Measurements from ENCODE around the gene GFI1B.
"Not testable (repeated sequence)": the region's sequence is repeated elsewhere in the genome, so short reads cannot be mapped to it uniquely, and the experiment has no call there.

Gene GFI1B

DNA sequence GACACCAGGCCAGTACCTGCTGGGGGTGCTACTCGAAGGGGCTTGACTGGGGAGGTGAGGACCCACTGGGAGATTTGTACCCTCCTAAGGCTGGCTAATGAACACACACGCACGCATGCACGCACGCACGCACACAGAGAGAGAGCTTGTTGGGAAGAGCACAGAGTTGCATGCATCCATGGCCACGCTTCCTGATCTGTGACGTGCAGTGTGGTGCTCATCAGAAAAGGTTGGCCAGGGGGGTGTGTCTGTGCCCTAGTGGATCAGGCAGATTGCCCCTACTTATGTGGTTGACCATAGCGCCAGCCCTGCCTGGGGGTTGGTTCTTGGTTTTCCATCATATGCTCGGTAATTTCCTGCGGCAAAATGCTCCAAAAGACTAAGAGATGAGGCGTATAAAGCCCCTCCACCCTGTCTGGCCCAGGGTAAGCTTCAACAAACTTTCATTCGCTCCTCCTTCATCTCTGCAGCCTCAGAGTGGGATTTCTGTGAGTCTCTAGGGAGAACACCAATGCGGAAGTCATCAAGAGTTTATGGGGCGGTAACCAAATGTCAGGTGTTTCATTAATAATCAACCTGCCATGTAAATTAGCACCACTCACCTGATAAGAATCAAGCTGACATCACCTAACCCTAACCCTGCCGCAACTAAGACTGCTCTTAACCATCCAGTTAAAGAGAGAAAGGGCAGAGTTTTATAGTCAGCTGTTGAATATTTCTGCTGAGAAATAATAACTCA is 8.0 kb upstream of the GFI1B start:
- DNase-seq, result no peak

DNA sequence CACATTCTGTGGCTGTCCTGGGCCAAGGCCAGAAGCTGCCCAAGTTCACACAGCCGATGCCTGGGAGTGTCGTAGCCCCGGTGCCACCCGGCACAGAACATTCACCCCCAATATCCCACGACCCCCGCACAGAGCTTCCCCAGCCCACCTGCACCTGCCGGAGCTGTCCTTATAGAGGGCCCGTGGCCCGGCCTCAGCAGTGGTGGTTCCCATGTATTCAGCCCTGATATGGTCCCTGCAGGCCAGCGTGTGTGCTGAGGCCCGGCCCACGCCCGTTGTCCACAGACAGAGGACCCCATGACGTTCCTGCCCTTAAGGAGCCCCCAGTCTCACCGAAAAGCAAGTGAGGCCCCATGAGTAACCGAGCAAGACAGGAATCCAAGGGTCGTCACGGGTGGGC is 5.3 kb upstream of the GFI1B start:
- no peak for DNase-seq

- no peak for DNase-seq
Measured at GRCh38 chr9:132973713-132974112, 4.8 kb upstream of the GFI1B start.

- no peak for DNase-seq
Measured at GRCh38 chr9:132975961-132976360, 2.5 kb upstream of the GFI1B start.

- no peak for DNase-seq
Measured at GRCh38 chr9:132976571-132976970, 1.9 kb upstream of the GFI1B start.

DNA sequence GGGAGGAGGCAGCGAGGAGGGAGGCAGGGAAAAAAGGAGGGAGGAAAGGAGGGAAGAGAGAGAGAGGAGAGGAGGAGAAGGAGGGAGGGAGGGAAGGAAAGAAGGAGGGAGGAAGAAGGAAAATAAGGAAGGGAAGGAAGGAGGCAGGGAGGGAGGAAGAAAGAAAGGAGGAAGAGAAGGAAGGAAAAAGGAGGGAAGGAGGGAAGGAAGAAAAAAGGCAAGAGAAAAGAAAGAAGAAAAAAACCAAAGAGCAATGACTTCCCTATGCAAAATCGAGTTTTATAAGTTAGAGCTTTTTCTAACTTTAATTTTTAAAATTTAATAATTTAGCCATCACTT is 413 bp upstream of the GFI1B start:
- DNase-seq, result no peak

DNA sequence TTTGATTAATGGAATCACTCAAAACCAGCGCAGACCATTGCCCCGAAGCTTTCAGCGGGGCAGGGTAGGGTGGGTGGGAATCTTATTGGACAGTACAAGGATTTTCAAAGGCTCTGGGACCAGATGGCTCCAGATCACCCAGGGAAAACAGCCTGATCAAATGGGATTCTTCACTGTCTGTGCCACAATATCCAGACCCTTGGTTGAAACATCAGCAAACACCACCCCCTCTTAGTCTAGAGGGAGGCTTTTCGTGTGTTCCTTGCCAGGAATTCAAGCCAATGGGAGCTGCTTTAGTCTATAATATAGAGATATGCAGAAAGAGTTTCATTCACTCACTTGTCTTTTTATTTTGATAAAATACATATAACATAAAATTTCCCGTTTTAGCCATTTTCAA is 1.7 kb downstream of the GFI1B start:
- DNase-seq, result no peak

DNA sequence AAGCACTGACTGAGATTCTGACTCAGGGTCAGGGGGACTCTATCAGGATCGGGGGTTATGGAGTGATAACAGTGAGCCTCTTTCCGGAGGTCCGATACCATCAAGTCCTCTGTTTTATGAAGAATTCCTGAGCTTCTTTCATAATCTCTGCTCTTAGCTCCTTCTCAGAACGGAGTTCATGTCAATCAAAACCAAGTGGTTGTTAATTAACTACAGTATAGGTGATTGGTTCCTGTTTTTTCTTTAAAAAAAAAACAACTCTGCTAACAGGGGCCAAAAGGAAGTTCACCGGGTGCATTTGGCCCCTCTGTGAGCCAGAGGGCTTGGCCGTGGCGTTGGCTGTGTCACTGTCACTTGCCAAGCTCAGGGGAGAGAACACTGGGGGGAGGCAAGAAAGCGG is 4.0 kb downstream of the GFI1B start:
- no peak for DNase-seq

- DNase-seq, result no peak
Measured at GRCh38 chr9:132983491-132984201, 5.2 kb downstream of the GFI1B start.

- no peak for DNase-seq
Measured at GRCh38 chr9:132984202-132985070, 5.9 kb downstream of the GFI1B start.

GRCh38 chr9:132985071-132985350 is 6.5 kb downstream of the GFI1B start:
- DNase-seq, result no peak

GRCh38 chr9:132985489-132985888 is 7.0 kb downstream of the GFI1B start:
- DNase-seq, result no peak

GRCh38 chr9:132986114-132986513 is 7.6 kb downstream of the GFI1B start:
- DNase-seq, result no peak

- DNase-seq, result no peak
Measured at GRCh38 chr9:132986640-132987620, 8.4 kb downstream of the GFI1B start.

DNA sequence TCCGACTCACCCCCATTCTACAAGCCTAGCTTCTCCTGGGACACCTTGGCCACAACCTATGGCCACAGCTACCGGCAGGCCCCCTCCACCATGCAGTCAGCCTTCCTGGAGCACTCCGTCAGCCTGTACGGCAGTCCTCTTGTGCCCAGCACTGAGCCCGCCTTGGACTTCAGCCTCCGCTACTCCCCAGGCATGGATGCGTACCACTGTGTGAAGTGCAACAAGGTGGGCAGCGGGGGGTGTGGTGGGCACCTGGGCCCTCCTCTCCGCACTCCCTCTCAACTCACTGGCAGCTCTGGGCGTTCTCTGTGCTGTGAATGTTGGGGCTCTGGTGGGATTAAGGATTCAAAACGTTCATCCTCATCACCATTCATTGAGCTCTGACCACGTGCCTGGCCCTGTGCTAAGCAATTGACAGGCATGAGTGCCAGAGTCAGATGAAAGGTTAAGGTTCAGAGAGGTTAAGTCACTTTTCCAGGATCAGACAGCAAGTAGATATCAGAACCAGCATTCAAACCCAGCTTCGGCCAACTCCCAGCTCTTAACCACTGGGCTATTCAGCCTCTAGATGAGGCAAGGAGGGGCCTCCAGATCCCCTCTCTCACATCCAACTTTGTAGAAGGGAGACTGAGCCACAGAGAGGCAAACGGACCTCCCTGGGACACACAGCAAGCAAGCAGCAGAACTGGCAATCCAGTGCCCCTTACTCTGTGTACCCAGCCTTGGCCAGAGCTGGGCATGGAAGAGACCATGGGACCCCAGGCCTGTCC is 9.9 kb downstream of the GFI1B start:
- DNase-seq, result no peak

DNA sequence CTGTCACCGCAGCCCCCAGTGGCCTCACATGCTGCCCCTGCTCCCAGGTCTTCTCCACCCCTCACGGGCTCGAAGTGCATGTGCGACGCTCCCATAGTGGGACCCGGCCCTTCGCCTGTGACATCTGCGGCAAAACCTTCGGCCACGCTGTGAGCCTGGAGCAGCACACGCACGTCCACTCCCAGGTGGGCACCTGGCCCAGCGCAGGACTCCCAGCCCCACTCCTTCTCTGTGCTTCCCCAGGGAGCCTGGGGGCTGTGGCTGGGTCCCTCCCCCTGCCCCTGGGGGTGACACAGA is 10.5 kb downstream of the GFI1B start:
- DNase-seq, result no peak

DNA sequence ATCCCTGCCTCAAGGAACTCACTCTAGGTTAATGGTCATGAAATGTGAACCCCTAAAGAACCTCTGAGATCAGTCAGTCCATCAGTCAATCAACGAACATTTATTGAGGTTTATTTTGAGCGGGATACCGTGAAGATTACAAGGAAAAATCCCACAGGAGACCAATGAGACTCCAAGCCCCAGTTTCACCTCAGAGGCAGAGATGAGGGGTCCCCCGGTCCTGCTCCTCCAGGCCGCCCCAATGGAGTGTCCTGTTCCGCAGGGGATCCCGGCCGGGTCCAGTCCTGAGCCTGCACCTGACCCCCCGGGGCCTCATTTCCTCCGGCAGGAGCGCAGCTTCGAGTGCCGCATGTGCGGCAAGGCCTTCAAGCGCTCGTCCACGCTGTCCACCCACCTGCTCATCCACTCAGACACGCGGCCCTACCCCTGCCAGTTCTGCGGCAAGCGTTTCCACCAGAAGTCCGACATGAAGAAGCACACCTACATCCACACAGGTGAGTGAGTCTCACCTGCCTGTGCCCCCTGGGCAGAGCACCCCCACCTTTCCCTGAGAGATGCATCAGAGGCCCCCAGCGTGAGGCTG is 11.0 kb downstream of the GFI1B start:
- no peak for DNase-seq

DNA sequence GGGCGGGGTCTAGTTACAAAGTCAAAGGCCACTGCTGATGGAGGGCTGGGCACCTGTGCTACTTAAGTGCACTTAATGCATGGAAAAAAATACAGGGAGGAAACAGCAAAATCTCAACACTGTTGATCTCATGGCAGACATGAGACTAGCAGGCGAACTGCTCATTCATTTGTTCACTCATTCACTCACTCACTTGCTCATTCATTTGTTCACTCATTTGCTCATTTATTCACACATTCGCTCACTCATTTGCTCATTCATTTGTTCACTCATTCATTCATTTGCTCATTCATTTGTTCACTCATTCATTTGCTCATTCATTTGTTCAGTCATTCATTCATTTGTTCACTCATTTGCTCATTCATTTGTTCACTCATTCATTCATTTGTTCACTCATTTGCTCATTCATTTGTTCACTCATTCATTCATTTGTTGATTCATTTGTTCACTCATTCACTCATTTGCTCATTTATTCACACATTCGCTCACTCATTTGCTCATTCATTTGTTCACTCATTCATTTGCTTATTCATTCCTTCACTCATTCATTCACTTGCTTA is 11.6 kb downstream of the GFI1B start:
- DNase-seq, result not testable (repeated sequence)

- DNase-seq, result no peak
Measured at GRCh38 chr9:132990781-132991180, 12.3 kb downstream of the GFI1B start.

DNA sequence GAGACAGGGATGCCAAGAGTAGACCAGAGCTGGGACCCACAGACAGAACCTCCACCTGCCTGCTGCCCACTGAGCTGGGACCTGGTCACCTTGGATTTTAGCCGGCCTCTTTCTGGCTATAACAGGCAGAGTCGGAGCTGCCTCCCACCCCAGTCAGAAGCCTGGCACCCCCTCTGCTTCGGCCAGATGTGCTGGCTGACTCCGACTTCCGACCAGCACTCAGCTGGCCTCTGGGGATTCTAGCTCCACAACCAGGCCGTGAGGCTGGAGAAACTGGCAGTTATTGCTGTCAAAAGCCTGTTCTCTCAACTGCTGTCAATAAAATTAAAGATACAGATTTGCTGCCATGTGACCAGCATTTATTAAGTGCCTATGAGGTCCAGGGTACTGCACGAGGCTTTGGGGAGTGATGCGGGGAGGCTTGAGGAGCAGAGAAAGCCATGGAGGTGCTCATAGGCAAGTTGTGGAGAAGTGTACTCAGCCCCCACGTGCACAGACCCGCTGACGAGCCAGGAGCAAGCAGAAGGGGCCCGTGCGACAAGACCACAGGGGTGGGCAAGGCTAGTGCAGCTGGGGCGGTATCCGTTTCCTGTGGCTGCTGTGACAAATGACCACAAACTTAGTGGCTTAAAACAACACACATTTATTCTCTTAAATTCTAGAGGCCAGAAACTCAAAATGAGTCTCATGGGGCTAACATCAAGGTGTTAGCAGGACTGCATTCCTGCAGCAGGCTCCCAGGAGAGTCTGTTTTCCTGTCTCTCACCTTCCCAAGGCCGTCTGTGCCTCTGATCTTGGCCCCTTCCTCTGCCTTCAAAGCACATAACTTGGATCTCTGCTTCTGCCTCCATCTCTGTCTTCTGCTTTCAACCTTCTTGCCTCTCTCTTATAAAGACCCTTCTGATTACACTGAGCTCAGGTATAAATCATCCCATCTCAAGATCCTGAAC is 13.1 kb downstream of the GFI1B start:
- no peak for DNase-seq
